ENCODE data around the gene NMNAT3.

DNA sequence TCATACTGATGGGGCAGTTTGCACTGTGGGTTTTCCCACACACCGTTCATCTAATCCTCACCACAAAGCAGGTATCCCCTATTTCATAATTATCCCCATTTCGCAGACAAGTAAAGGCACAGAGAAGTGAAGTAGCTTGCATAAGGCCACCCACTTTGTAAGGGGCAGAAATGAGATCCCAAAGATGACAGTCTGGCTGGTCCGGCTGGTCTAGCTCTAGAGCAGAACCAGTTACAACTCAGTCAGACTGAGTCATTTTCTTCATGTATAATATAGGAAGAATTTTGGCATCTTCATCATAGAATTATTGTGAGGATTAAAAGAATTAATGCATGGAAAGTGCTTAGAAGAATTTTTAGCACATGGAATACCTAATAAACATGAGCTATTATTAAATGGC, 148.8 kb downstream of the NMNAT3 start:
- TF ChIP-seq, protein P1, sequence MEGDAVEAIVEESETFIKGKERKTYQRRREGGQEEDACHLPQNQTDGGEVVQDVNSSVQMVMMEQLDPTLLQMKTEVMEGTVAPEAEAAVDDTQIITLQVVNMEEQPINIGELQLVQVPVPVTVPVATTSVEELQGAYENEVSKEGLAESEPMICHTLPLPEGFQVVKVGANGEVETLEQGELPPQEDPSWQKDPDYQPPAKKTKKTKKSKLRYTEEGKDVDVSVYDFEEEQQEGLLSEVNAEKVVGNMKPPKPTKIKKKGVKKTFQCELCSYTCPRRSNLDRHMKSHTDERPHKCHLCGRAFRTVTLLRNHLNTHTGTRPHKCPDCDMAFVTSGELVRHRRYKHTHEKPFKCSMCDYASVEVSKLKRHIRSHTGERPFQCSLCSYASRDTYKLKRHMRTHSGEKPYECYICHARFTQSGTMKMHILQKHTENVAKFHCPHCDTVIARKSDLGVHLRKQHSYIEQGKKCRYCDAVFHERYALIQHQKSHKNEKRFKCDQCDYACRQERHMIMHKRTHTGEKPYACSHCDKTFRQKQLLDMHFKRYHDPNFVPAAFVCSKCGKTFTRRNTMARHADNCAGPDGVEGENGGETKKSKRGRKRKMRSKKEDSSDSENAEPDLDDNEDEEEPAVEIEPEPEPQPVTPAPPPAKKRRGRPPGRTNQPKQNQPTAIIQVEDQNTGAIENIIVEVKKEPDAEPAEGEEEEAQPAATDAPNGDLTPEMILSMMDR (conservative IDR thresholded peaks at IDR 0.05; ENCODE audit: low read depth in 2 of 2): no peak
- no peak for TF ChIP-seq EZH2phosphoT487 (IDR thresholded peaks at IDR 0.05; ENCODE audit: unreplicated experiment)
- no peak for TF ChIP-seq NANOG (IDR thresholded peaks at IDR 0.05; ENCODE audit: borderline replicate concordance)
- no peak for TF ChIP-seq CREB1 (CRISPR knock-in tag; IDR thresholded peaks at IDR 0.05; ENCODE audit: low read depth)
- TF ChIP-seq EZH2 (IDR thresholded peaks at IDR 0.05; ENCODE audit: low read depth, unreplicated experiment): no peak
- TF ChIP-seq JUNB (IDR thresholded peaks at IDR 0.05; ENCODE audit: unreplicated experiment): no peak
- TF ChIP-seq STAT1 (IDR thresholded peaks at IDR 0.05; ENCODE audit: unreplicated experiment): no peak
- no peak for TF ChIP-seq POLR2AphosphoS5 (IDR thresholded peaks at IDR 0.05; ENCODE audit: low read depth)
- no peak for TF ChIP-seq REST (IDR thresholded peaks at IDR 0.05; ENCODE audit: unreplicated experiment)
- no peak for TF ChIP-seq ZNF331 (CRISPR knock-in tag; IDR thresholded peaks at IDR 0.05; ENCODE audit: low read depth)

Measured in GM23338 (cell line).